ENCODE measurements around the gene SLC12A9.

SLC12A9 gene

GRCh38 chr7:100864263-100864845, 11.8 kb downstream of the SLC12A9 start:
- no peak for TF ChIP-seq CTCF (conservative IDR thresholded peaks at IDR 0.05; ENCODE audit: low read length)
- no peak for DNase-seq (ENCODE audit: low read depth)
- H3K4me3 ChIP-seq (ENCODE audit: low read length) = no peak overlapping the region

DNA sequence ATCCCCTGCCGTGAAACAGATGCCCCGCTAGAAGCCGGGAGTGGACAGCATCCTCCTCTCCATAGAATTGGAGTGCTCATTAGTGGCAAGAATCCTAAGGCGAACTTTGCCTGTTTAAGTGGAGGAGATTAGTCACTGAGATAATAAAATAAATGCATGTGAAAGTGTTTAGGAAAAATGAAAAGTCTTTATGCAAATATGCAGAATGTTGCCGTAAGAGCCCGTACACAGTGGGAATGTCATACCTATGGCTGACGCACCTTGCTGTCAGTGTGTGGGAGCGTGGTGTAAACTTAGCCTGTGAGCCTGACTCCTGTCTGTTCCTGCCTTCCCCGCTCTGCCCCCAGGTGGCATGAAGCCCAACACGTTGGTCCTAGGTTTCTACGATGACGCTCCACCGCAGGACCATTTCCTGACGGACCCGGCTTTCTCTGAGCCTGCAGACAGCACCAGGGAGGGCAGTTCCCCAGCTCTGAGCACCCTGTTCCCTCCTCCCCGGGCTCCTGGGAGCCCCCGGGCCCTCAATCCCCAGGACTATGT, 12.9 kb downstream of the SLC12A9 start:
- TF ChIP-seq CTCF (conservative IDR thresholded peaks at IDR 0.05; ENCODE audit: low read length) = no peak
- H3K4me3 ChIP-seq (ENCODE audit: low read length) = no peak overlapping the region
- DNase-seq (ENCODE audit: low read depth) = no peak

DNA sequence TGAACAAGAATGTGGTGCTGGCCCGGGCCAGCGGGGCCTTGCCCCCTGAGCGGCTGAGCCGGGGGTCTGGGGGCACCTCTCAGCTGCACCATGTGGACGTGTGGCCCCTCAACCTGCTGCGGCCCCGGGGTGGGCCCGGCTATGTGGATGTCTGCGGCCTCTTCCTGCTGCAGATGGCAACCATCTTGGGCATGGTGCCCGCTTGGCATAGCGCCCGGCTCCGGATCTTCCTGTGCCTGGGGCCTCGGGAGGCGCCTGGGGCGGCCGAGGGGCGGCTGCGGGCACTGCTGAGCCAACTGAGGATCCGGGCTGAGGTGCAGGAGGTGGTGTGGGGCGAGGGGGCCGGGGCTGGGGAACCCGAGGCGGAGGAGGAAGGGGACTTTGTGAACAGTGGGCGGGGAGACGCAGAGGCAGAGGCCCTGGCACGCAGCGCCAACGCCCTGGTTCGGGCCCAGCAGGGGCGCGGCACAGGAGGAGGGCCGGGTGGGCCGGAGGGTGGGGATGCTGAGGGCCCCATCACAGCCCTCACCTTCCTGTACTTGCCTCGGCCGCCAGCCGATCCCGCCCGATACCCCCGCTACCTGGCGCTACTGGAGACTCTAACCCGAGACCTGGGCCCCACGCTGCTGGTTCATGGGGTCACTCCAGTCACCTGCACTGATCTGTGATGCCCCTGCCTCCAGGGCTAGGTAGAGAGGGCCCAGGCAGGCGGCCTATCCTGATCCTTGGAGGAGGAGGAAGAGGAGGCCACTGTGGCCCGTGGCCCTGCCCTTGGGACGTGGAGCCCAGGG, 13.6 kb downstream of the SLC12A9 start:
- DNase-seq (ENCODE audit: low read depth) = peak; percentile 76
- no peak for TF ChIP-seq CTCF (conservative IDR thresholded peaks at IDR 0.05; ENCODE audit: low read length)
- peak overlapping the region; percentile 97 for H3K4me3 ChIP-seq (ENCODE audit: low read length)

DNA sequence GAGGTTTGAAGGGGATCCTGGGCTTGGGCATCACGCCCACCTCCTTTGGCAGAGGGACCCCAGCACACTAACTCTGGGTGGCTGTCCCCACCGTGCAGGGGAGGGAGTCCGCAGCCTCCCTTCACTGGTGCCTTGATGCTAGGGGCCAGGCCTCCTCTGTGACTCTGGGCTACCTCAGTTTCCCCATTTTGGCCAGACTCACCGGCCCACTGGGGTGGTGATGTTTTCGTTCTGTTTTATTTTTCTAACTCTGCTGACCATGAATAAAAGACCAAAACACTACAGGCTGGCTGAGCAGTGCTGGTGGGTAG, 14.2 kb downstream of the SLC12A9 start:
- H3K4me3 ChIP-seq (ENCODE audit: low read length) = peak overlapping the region; percentile 97
- no peak for DNase-seq (ENCODE audit: low read depth)
- no peak for TF ChIP-seq CTCF (conservative IDR thresholded peaks at IDR 0.05; ENCODE audit: low read length)

DNA sequence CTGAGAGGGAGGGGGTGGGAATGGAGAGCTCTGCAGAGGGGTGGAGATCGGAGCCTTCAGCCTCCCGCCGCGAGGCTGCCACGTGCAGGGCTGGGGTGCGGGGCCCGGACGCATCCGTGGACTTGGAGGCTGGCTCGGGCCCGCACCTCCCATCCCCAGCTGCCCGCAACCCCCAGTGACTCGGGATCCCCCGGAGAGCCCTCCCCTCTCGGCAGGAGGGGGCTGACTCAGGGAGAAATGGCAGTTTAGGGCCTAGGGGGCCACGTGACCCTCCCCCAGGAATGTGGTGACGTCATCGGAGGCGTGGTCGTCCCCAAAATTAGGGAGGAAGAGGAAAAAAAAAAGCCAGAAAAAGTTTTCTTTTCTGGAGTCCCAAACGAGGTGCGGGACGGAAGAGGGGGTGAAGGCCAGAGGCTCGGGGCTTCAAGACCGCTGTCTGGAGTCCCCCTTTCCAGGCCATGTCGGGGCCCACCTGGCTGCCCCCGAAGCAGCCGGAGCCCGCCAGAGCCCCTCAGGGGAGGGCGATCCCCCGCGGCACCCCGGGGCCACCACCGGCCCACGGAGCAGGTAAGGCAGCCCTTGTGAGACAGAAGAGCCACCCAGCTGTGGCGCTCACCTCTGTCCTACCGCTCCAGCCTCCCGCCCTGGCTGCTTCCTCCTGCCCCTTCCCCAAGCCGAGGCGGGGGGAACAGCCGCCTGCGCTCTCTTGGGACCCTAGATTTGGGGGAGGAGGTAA, 14.7 kb downstream of the SLC12A9 start, which contains the start of gene TRIP6:
TRIP6 (plus strand) TSS at position 348 of the 736 bp plus-strand sequence; CDS start at position 459, 111 bp downstream.
- DNase-seq (ENCODE audit: low read depth) = peak; percentile 94
- TF ChIP-seq CTCF (conservative IDR thresholded peaks at IDR 0.05; ENCODE audit: low read length) = no peak
- H3K4me3 ChIP-seq (ENCODE audit: low read length) = peak within 1 kb of the TSS; percentile 97

DNA sequence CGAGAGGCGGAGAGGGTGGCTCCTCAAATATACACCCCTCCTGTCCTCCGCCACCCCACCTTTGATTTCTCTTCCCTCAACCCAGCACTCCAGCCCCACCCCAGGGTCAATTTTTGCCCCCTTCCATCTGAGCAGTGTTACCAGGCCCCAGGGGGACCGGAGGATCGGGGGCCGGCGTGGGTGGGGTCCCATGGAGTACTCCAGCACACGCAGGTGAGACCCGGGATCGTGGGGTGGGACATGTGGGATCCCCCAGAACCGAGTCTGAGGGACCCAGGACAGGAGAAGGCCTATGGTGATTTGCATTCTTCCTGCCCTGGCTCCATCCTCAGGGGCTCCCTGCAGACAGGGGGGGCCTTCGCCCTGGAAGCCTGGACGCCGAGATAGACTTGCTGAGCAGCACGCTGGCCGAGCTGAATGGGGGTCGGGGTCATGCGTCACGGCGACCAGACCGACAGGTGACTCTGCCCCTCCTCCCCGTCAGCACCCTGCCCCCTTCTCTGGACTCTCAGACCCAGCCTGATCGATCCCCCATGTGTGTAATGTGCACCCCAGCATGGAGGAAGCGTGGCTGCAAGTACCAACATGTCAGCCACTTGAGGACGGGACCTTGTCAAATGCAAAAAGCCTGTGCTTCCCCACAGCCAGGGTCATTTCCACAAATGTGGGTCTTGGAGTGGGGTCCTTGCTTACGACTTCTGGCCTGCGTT, 15.4 kb downstream of the SLC12A9 start:
- TF ChIP-seq CTCF (conservative IDR thresholded peaks at IDR 0.05; ENCODE audit: low read length) = no peak
- DNase-seq (ENCODE audit: low read depth) = no peak
- peak overlapping the region; percentile 97 for H3K4me3 ChIP-seq (ENCODE audit: low read length)
